GM20431 (cell line): ENCODE results near the gene IQSEC1.

Experiments
- in situ Hi-C: fragments of 300-500 bp; cut with MseI, MboI; formaldehyde crosslinking; loops from one replicate; pipeline ENCODE4 v1.15.0; 2020; ENCODE audit warnings: low sequenced_read_pairs; ENCODE audit not compliant: unreplicated experiment

Gene IQSEC1

DNA sequence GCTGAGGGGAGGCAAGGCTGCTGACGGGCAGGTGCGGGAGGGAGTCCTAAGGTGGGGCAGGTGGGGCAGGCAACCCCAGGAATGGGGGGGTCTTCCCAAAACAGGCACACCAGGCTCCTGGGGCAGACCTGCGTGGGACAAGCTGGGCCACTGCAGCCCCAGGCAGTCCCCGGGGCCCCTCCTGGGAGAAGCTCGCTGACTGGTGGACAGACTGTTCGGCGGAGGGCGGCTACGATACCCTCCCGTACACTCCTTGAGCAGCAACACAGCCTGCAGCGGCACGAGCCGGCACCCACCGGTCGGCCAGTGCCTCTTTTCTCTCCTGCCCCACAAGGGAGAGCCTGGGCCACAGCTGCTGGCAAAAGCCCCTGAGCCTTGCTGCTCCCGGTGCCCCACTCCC, 165.9 kb downstream of the IQSEC1 start:
- in situ Hi-C loops: no loop called here

DNA sequence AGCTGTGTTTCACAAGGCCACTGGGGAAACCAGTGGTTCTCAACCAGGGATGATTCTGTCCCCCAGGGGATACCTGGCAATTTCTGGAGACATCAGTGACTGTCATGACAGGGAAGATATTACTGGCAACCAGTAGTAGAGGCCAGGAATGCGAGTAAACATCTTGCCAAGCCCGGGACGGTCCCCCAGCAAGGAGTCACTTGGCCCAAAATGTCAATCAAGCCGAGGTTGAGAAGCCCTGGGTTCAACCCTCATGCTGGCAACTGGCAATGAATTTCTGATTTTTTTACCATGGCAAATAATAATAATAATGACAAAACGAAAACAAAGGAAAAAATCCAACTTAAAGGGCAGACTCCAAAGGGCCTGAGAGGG, 166.3 kb downstream of the IQSEC1 start:
- in situ Hi-C loops: no loop called here

GRCh38 chr3:12906141-12906915, 166.9 kb downstream of the IQSEC1 start:
- in situ Hi-C loops: no loop called here

DNA sequence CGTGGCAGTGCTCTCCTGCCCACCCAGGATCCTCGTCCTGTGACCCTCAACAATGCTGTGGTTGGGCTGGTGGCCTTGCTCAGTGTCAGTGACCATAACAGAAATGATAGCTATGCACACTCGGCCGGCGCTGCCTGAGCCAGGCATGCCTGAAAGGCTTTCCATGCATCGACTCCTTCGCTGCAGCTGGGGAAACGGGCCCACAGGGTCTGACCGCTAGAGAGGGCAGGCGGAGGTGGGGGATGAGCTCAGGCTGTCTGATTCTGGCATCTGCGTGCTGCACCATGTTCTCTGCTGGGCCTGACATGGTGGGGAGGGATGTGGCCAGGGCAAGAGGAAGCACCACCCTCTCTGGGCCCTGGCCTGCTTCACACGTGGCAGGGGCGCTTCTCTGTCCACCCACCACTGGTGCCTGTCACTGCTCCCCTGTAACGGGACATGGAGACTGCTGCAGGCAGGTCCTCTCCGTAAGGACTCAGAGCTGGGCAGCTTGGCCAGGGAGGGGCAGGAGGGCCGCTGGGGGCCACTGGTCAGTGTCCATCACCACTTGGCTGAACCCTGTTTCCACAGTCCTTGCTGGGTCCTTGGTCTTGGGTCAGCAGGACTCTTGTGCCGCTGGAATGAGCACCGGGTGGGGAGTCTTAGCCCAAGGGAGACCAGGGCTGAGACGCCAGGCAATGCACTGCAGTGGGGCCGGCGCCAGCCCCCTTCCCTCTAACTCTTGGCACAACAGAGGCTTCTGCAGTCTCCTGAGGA, 167.7 kb downstream of the IQSEC1 start:
- in situ Hi-C loops: no loop called here

DNA sequence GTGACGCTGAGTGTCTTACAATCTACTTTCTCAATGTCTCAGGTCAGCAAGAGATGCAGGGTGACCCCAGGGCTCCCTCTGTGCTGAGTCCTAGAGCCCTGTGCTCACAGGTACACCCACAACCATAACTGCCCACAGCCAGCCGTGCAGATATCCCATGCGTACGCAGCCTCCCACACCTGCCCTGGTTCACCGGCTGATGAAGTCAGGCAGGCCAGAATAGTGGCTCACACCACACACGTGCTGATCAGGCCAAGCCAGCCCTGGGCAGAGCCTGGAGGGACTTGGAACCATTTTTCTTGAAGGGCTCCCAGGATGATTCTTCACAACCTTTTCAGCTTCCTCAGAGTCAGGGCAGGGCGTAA, 168.3 kb downstream of the IQSEC1 start:
- in situ Hi-C loops: no loop called here

DNA sequence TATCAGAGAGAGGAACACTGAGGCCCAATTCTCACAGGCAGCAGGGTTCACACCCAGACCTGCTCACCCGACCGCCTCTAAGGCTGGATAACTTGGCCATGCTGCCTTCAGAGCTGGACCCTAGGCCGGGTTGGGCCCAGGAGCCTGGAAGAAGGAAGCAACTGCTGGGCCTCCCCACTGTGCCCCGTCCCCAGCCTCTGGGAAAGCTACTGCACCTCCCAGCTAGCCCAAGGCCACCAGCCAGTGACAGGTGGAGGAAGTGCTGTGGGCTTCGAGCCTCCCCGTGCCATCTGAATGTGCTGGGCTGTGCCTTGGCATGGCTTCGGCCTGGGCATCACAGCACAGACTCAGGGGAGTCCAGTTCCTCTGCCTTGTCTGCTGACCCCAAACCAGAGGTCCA, 169.3 kb downstream of the IQSEC1 start:
- in situ Hi-C loops: no loop called here

DNA sequence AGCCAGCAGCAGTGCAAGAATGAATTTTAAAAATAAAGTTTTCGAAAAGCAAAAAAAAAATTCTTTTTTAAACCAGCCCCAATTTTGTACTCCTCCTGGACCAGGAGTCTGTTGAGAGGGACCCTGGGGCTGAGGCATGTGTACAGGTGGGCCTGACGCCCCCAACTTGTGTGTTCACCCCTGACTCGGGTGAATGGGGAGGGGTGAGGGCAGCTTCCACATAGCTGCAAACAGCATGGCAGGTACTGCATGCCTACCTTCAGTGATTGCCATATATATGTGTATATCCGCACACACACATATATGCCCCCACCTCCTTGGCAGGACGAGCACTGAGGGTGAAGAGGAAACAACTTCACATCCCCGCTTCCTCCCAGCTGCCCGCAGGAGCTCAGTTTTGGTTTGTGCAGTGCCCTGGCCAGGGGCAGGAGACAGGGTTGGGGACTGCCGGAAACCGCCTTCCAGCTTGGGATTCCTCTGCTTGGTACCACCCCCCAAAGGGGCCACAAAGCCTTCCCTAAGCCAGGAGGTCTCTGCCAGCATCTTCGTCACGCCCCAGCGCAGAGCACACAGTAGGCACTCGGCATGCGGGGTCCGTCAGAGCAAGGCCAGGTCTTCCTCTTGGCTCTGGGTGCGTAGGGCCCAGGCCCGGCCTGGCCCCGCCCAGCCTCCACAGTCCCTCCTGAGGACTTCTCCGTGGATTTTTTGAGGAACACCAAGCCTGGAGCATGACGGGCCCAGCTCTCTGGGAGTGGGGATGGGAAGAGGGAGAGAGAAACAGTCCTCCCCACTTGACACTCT, 170.0 kb downstream of the IQSEC1 start:
- in situ Hi-C loops: no loop called here

DNA sequence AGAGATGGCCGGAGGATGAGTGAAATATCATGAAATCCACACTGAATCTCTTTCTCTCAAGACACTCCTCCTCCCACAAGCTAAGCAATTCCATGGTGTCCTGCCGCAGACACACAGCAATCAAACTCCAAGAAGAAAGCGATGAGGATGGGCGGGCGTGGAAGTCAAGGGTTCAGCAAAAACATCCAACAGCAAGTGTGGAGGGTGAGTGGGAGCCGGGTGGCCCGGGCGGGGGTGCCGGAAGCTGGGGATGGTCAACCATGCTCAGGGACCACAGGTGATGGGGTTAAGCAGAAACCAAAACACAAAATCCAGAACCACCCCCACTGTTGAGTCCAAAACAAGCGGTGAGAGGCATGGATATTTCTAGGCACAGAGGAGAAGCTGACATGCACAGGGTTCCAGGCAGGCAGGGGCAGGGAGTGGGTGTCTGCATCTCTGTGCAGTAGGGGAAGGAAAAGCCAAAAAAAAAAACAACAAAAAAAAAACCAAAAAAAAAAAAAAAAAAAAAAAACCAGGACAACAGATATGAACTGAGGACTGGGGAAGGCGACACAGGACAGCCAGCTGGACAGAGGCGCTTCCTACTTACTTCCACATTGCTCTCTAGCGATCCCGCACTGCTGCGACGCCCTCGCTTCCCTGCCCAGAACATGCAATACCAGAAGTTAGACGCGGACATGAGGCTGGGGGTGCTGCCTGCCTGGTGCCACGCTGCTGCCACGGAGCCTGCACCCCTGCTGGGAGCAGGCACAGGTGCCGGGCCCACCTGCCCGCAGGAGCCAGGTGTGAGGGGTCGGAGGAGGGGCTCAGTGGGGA, 170.8 kb downstream of the IQSEC1 start:
- in situ Hi-C loops: no loop called here

- in situ Hi-C loops: no loop called here
Measured at GRCh38 chr3:12901623-12902045, 171.6 kb downstream of the IQSEC1 start.

- in situ Hi-C loops: no loop called here
Measured at GRCh38 chr3:12900885-12901411, 172.3 kb downstream of the IQSEC1 start.

DNA sequence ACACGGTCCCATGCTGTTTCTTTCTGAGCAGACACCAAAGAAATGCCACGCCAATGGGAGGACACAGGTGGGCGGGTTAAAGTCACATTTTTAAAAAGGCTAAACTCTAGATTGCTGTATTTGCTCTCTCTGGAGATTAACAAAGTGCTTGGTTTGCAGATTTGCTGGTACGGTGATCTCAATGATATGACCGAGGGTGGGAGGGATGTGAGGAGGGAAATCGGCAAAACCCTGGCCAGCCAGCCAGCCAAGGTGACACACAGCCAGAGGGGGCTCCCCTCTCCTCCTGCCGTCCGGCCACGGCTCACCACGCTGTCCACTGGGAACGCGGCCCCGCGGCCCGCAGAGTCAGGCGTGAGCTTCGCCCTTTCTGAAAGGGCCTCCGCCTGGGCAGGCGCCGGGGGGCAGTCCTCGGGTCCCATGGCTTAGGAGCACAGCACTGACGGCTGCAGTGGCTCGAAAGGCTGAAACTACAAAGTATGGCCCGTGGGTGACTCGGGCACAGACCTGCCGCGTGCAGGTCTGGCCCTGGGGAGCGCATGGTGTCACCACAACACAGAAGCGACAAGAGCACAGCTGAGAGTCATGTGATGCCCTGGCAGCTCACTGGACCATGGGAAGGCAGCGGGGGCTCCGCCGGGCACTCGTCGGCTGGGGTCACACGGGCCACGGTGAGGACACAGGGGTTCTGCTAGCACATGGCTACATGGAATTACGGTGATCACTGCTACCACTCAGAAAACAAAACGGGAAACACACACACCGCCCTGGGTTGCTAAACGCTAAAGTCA, 174.1 kb downstream of the IQSEC1 start:
- in situ Hi-C loops: no loop called here

GRCh38 chr3:12898290-12898964, 174.8 kb downstream of the IQSEC1 start:
- in situ Hi-C loops: no loop called here

DNA sequence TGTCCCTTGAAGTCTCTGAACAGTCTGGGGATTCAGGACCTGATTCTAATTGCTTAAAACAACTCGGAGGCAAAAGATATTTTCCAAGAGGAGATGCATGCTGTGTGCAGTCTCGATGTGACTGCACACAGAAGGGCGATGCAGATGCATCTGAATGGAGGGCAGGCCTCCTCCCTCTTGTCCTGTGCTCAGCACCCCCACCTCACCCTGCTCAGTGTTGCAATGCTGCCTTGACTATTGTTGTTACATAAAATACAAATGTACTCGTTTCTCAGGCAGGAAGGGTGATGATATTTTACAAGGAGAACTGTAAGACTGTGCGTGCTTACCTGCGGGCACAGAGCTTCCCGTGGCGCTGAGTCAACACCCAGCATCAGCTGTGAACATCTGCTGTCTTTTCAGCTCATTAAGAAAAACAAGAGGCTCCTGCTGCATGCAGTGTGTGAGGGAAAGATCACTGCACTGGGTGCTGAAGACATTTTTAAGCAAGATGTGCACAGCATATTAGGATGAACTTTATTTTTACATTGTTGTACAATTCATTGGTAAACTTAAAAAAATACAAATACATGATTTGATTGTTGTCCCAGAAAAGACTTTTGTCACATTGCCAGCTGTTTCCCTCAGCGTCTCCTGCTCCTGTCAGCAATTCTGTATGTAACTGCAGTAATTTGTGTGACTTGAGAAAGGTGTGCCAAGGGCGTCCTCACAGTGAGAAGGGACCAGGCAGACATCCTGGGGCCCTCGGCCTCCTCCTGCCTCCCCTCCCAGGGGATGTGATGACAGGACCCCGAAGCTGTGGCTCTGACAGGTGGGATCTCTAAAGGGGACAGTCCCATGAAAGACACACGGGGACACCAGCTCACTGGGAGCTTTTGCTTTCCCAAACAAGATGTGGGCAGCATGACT, 175.6 kb downstream of the IQSEC1 start:
- in situ Hi-C loops: no loop called here

- in situ Hi-C loops: no loop called here
Measured at GRCh38 chr3:12896063-12896985, 176.9 kb downstream of the IQSEC1 start.

GRCh38 chr3:12895391-12896062, 177.7 kb downstream of the IQSEC1 start:
- in situ Hi-C loops: no loop called here

DNA sequence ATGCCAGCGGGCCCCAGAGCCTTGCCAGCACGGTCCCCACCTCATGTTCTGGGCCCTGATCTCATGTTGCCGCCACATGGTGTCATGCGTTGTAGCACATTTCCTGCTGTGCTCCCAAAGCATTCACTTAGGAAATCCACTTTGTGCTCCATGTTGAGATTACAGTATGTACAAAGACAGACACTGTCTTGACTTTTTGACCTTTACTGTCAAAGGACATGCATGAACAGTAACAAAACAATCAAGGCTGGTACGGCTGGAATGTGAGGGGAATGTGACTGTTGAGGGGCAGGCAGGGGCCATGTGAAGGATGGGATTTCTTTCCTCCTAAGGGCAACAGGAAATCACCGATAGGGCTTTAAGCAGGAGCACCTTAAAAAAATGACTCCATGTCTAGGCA, 178.6 kb downstream of the IQSEC1 start:
- in situ Hi-C loops: no loop called here
